IMR-90 (cell line): ENCODE data around the gene SGK1. TPM values are rescaled to one million over a fixed set of nuclear protein-coding genes. Genes with fewer than 3 reads are reported as not detected.

Source experiments
- ATAC-seq: fragments of 200-7000 bp; cut with Tn5 transposase; 2 replicates; pipeline ENCODE4 v1.9.1; 2020; ENCODE audit warnings: low read depth, mild to moderate bottlenecking, moderate library complexity
- BruUV-seq: library from RNA; stranded (reverse); fragments of 400-500 nt; replicated peaks from 2 replicates; lab custom pipeline; 2021; lab: Mats Ljungman, UMichigan
- CTCF ChIA-PET: fragments of 300-600 bp; formaldehyde crosslinking; extraction: SDS; loops from one replicate; lab custom pipeline; 2021; ENCODE audit warnings: antibody characterized with exemption; lab: Yijun Ruan, JAX
- POLR2A ChIA-PET: fragments of 300-600 bp; sonication (Branson Sonifier 250); formaldehyde crosslinking; loops from one replicate; lab custom pipeline; 2022; ENCODE audit warnings: antibody characterized with exemption; ENCODE audit not compliant: unreplicated experiment; lab: Charles Lee
- DNase-seq: peaks from one replicate; pipeline ENCODE4 v3.0.0; 2013
- H2AFZ ChIP-seq: replicated peaks from 2 replicates; pipeline ENCODE3; 2013; ENCODE audit warnings: low read length, mild to moderate bottlenecking; ENCODE audit not compliant: poor library complexity
- H2AK5ac ChIP-seq: 2 replicates; pipeline ENCODE4 v1.6.1; 2013; ENCODE audit warnings: low read depth, low read length, inconsistent platforms
- H2AK9ac ChIP-seq: replicated peaks from 2 replicates; pipeline ENCODE3; 2013; ENCODE audit warnings: mild to moderate bottlenecking, low read depth, low read length, moderate library complexity; ENCODE audit not compliant: poor library complexity
- H2BK120ac ChIP-seq: 2 replicates; pipeline ENCODE4 v1.6.1; 2013; ENCODE audit warnings: low read depth, low read length, inconsistent platforms
- H2BK15ac ChIP-seq: 3 replicates; pipeline ENCODE4 v1.6.1; 2013; ENCODE audit warnings: low read depth, low read length, inconsistent platforms
- H2BK20ac ChIP-seq: 2 replicates; pipeline ENCODE4 v1.6.1; 2013; ENCODE audit warnings: low read depth, mild to moderate bottlenecking, inconsistent platforms, low read length, moderate library complexity
- H2BK5ac ChIP-seq: 2 replicates; pipeline ENCODE4 v1.6.1; 2013; ENCODE audit warnings: mild to moderate bottlenecking, low read depth, low read length, inconsistent platforms; ENCODE audit not compliant: poor library complexity, severe bottlenecking
- H3K14ac ChIP-seq: replicated peaks from 2 replicates; pipeline ENCODE4 v1.6.1; 2013; ENCODE audit warnings: low read depth, low read length, inconsistent platforms
- H3K18ac ChIP-seq: 2 replicates; pipeline ENCODE4 v1.6.1; 2013; ENCODE audit warnings: low read depth, low read length, control low read depth
- H3K23ac ChIP-seq: 2 replicates; pipeline ENCODE4 v1.6.1; 2013; ENCODE audit warnings: low read depth, low read length, inconsistent platforms
- H3K27ac ChIP-seq: 2 replicates; pipeline ENCODE4 v1.5.1; 2013; ENCODE audit warnings: mild to moderate bottlenecking, control low read depth, low read length; ENCODE audit not compliant: insufficient read depth
- H3K27me3 ChIP-seq: 2 replicates; pipeline ENCODE4 v1.6.1; 2013; ENCODE audit warnings: low read length; ENCODE audit not compliant: control insufficient read depth, insufficient read depth
- H3K36me3 ChIP-seq: 2 replicates; pipeline ENCODE4 v1.6.1; 2013; ENCODE audit warnings: low read length, mixed read lengths; ENCODE audit not compliant: control insufficient read depth, insufficient read depth
- H3K4ac ChIP-seq: 2 replicates; pipeline ENCODE4 v1.6.1; 2013; ENCODE audit warnings: low read depth, low read length, inconsistent platforms
- H3K4me1 ChIP-seq: 2 replicates; pipeline ENCODE4 v1.6.1; 2013; ENCODE audit warnings: low read length, mixed read lengths; ENCODE audit not compliant: control insufficient read depth, insufficient read depth
- H3K4me2 ChIP-seq: 2 replicates; pipeline ENCODE4 v1.6.1; 2013; ENCODE audit warnings: low read depth, mild to moderate bottlenecking, control low read depth, low read length, moderate library complexity
- H3K4me3 ChIP-seq: 2 replicates; pipeline ENCODE4 v1.5.1; 2013; ENCODE audit warnings: low read depth, mild to moderate bottlenecking, control low read depth, low read length, moderate library complexity; ENCODE audit not compliant: insufficient read depth
- H3K56ac ChIP-seq: 2 replicates; pipeline ENCODE4 v1.6.1; 2013; ENCODE audit warnings: low read length, inconsistent platforms; ENCODE audit not compliant: insufficient read depth; ENCODE audit errors: extremely low read depth
- H3K79me1 ChIP-seq, 2 experiments: 2 replicates each; pipeline ENCODE4 v1.6.1; 2013; ENCODE audit warnings: low read length in 2 of 2, inconsistent platforms in 1 of 2, low read depth in 1 of 2
- H3K9ac ChIP-seq: 2 replicates; pipeline ENCODE4 v1.6.1; 2013; ENCODE audit warnings: low read depth, low read length, control low read depth
- H3K9me1 ChIP-seq: 2 replicates; pipeline ENCODE4 v1.6.1; 2013; ENCODE audit warnings: low read length, inconsistent platforms; ENCODE audit not compliant: insufficient read depth
- H3K9me3 ChIP-seq: 2 replicates; pipeline ENCODE4 v1.6.1; 2013; ENCODE audit warnings: low read length; ENCODE audit not compliant: control insufficient read depth, insufficient read depth
- H4K20me1 ChIP-seq: 2 replicates; pipeline ENCODE4 v1.6.1; 2013; ENCODE audit warnings: low read length, inconsistent platforms; ENCODE audit not compliant: insufficient read depth
- H4K5ac ChIP-seq: 2 replicates; pipeline ENCODE4 v1.6.1; 2013; ENCODE audit warnings: mild to moderate bottlenecking, low read depth, low read length, control low read depth
- H4K8ac ChIP-seq, 2 experiments: 2 replicates each; pipeline ENCODE4 v1.6.1; 2013; ENCODE audit warnings: low read depth in 2 of 2, low read length in 2 of 2, control low read depth in 1 of 2, inconsistent platforms in 1 of 2
- H4K91ac ChIP-seq: 2 replicates; pipeline ENCODE4 v1.6.1; 2013; ENCODE audit warnings: low read depth, low read length, inconsistent platforms; ENCODE audit not compliant: insufficient read depth
- BHLHE40 ChIP-seq: fragments of 150-350 bp; IDR thresholded peaks from 2 replicates; pipeline ENCODE4 v1.6.1; 2016; ENCODE audit warnings: mild to moderate bottlenecking, low read depth, low read length
- CEBPB ChIP-seq: IDR thresholded peaks from 2 replicates; pipeline ENCODE4 v1.6.1; 2012; ENCODE audit warnings: low read depth, low read length, improper control_type of control experiment
- CHD1 ChIP-seq: IDR thresholded peaks from 2 replicates; pipeline ENCODE4 v1.6.1; 2012; ENCODE audit warnings: low read depth, low read length, improper control_type of control experiment
- FOS ChIP-seq: fragments of 150-350 bp; IDR thresholded peaks from 2 replicates; pipeline ENCODE4 v1.6.1; 2016; ENCODE audit warnings: low read depth, low read length
- MAFK ChIP-seq: IDR thresholded peaks from 2 replicates; pipeline ENCODE4 v1.6.1; 2012; ENCODE audit warnings: low read depth, low read length, improper control_type of control experiment
- MAZ ChIP-seq: IDR thresholded peaks from 2 replicates; pipeline ENCODE4 v1.6.1; 2012; ENCODE audit warnings: low read depth, mild to moderate bottlenecking, low read length, improper control_type of control experiment, moderate library complexity, borderline replicate concordance
- MXI1 ChIP-seq: IDR thresholded peaks from 2 replicates; pipeline ENCODE4 v1.6.1; 2012; ENCODE audit warnings: low read depth, mild to moderate bottlenecking, low read length, moderate library complexity, borderline replicate concordance
- NFE2L2 ChIP-seq: fragments of 150-350 bp; IDR thresholded peaks from 2 replicates; pipeline ENCODE4 v1.6.1; 2016; ENCODE audit warnings: low read depth, mild to moderate bottlenecking, low read length
- POLR2A ChIP-seq: IDR thresholded peaks from 2 replicates; pipeline ENCODE4 v1.6.1; 2012; ENCODE audit warnings: mild to moderate bottlenecking, low read depth, low read length
- RAD21 ChIP-seq: IDR thresholded peaks from 2 replicates; pipeline ENCODE4 v1.6.1; 2012; ENCODE audit warnings: low read length, improper control_type of control experiment
- RCOR1 ChIP-seq: IDR thresholded peaks from 2 replicates; pipeline ENCODE4 v1.6.1; 2012; ENCODE audit warnings: mild to moderate bottlenecking, low read length, improper control_type of control experiment; ENCODE audit not compliant: insufficient replicate concordance
- RFX5 ChIP-seq: IDR thresholded peaks from 2 replicates; pipeline ENCODE4 v1.8.0; 2012; ENCODE audit warnings: low read depth, mild to moderate bottlenecking, low read length, moderate library complexity
- SMC3 ChIP-seq: fragments of 150-350 bp; IDR thresholded peaks from 2 replicates; pipeline ENCODE4 v1.6.1; 2016; ENCODE audit warnings: low read depth, mild to moderate bottlenecking, antibody characterized with exemption, low read length, moderate library complexity
- WGBS, 2 experiments: methylation state at CpG; one replicate each; pipeline versions ENCODE4 v1.1.5 to v1.1.7; 2013; ENCODE audit warnings: missing lambda C conversion rate in 2 of 2; ENCODE audit not compliant: insufficient read length in 1 of 2; ENCODE audit errors: extremely low coverage in 2 of 2; 5-methylcytosine and 5-hydroxymethylcytosine counted together
- dilution Hi-C: fragments of 300-500 bp; cut with HindIII; formaldehyde crosslinking; loops from one replicate; pipeline ENCODE4 v1.14.3; 2018; ENCODE audit warnings: low sequenced_read_pairs; ENCODE audit not compliant: unreplicated experiment
- in situ Hi-C: fragments of 300-500 bp; cut with MboI; formaldehyde crosslinking; loops from 3 replicates; pipeline ENCODE4 v1.14.3; 2019; ENCODE audit warnings: low sequenced_read_pairs, inconsistent platforms, mixed read lengths
- intact Hi-C: fragments of 100-400 bp; cut with micrococcal nuclease; formaldehyde crosslinking; loops from 2 replicates; pipeline ENCODE4 v1.10.0; 2022
- polyA plus RNA-seq, 3 experiments: library from polyadenylated mRNA; depleted of rRNA; stranded (reverse); fragments of >200 nt; gene quantifications; 2 replicates each; pipeline ENCODE4 v1.2.3, GENCODE V29; 2012; ENCODE audit warnings: low replicate concordance in 1 of 3
- total RNA-seq: library from RNA; depleted of rRNA; stranded (reverse); fragments of >200 nt; gene quantifications from 2 replicates; pipeline ENCODE4 v1.2.3, GENCODE V29; 2012
- TF ChIP-seq, protein P1 (sequence below): fragments of 150-350 bp; IDR thresholded peaks from 2 replicates; pipeline ENCODE4 v1.6.1; 2016; ENCODE audit warnings: low read depth, mild to moderate bottlenecking, low read length, moderate library complexity, borderline replicate concordance
- TF ChIP-seq, protein P2 (sequence below): fragments of 150-350 bp; IDR thresholded peaks from 2 replicates; pipeline ENCODE4 v1.6.1; 2017; ENCODE audit warnings: mild to moderate bottlenecking, antibody characterized with exemption, low read length, low read depth
- TF ChIP-seq, protein P3 (sequence below): conservative IDR thresholded peaks from 2 replicates; pipeline ENCODE4 v1.5.1; 2012; ENCODE audit warnings: mild to moderate bottlenecking, low read depth, low read length, improper control_type of control experiment

The SGK1 gene
- total and polyA plus RNA-seq, 2 of the 4 experiments (the other 2 are of a cell fraction): 121 to 255 TPM

DNA sequence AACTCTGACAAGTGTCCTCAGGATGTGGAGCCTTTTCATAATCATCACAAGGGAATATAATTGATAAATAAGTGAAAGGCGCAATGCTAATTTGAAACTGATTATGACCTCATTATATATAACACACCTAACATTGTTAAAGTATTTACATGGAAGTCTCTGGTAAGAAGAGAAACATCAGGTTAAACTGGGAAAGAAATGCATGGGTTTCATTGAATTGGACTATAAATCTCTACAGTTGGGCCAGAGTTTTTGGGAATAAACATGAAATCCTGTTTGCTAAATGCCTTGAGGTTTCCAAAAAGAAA lies 1.0 kb upstream of the SGK1 start:
- H3K4me1 ChIP-seq: no peaks in the 10 kb centered on the region
- no peak overlapping the region for H3K4ac ChIP-seq
- no peak overlapping the region for H4K5ac ChIP-seq
- DNase-seq (no peak), ATAC-seq (no peak)
- no peak overlapping the region for H4K91ac ChIP-seq
- TF ChIP-seq RAD21 (no peak), BHLHE40 (no peak), SMC3 (no peak), MAFK (no peak), MXI1 (no peak), RFX5 (no peak), RCOR1 (no peak), NFE2L2 (no peak), MAZ (no peak), FOS (no peak), CHD1 (no peak), POLR2A (no peak), CEBPB (no peak)
- TF ChIP-seq, protein P1, sequence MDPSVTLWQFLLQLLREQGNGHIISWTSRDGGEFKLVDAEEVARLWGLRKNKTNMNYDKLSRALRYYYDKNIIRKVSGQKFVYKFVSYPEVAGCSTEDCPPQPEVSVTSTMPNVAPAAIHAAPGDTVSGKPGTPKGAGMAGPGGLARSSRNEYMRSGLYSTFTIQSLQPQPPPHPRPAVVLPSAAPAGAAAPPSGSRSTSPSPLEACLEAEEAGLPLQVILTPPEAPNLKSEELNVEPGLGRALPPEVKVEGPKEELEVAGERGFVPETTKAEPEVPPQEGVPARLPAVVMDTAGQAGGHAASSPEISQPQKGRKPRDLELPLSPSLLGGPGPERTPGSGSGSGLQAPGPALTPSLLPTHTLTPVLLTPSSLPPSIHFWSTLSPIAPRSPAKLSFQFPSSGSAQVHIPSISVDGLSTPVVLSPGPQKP: no peak
- TF ChIP-seq, protein P2, sequence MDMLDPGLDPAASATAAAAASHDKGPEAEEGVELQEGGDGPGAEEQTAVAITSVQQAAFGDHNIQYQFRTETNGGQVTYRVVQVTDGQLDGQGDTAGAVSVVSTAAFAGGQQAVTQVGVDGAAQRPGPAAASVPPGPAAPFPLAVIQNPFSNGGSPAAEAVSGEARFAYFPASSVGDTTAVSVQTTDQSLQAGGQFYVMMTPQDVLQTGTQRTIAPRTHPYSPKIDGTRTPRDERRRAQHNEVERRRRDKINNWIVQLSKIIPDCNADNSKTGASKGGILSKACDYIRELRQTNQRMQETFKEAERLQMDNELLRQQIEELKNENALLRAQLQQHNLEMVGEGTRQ: no peak
- TF ChIP-seq, protein P3, sequence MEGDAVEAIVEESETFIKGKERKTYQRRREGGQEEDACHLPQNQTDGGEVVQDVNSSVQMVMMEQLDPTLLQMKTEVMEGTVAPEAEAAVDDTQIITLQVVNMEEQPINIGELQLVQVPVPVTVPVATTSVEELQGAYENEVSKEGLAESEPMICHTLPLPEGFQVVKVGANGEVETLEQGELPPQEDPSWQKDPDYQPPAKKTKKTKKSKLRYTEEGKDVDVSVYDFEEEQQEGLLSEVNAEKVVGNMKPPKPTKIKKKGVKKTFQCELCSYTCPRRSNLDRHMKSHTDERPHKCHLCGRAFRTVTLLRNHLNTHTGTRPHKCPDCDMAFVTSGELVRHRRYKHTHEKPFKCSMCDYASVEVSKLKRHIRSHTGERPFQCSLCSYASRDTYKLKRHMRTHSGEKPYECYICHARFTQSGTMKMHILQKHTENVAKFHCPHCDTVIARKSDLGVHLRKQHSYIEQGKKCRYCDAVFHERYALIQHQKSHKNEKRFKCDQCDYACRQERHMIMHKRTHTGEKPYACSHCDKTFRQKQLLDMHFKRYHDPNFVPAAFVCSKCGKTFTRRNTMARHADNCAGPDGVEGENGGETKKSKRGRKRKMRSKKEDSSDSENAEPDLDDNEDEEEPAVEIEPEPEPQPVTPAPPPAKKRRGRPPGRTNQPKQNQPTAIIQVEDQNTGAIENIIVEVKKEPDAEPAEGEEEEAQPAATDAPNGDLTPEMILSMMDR: no peak
- H2AK5ac ChIP-seq: no peak overlapping the region
- H3K18ac ChIP-seq: no peak overlapping the region
- ChIA-PET POLR2A (no interaction called here), CTCF (interaction anchor here (1.1 kb wide), 1 partner anchor 120 kb away, joined by 4 read pairs; no protein-coding TSS in a partner anchor)
- H3K9me1 ChIP-seq: no peaks in the 10 kb centered on the region
- no peak overlapping the region for H3K27ac ChIP-seq
- H2BK120ac ChIP-seq: no peak overlapping the region
- no peak overlapping the region for H2AK9ac ChIP-seq
- dilution Hi-C loops: no loop called here
- H4K8ac ChIP-seq: no peak overlapping the region
- intact Hi-C loops: loop anchor here (5.0 kb wide), 1 partner anchor 323 kb away; no protein-coding TSS in a partner anchor
- no peak overlapping the region for H3K4me3 ChIP-seq
- WGBS, 2 experiments: no CpG with 5 or more reads among the region's 1 CpG
- no peak overlapping the region for H3K56ac ChIP-seq
- no peak overlapping the region for H3K23ac ChIP-seq
- H2AFZ ChIP-seq: no peak overlapping the region
- H3K4me2 ChIP-seq: no peak overlapping the region
- H2BK20ac ChIP-seq: no peak overlapping the region
- no TSS peak for BruUV-seq
- H3K27me3 ChIP-seq: no peaks in the 10 kb centered on the region
- in situ Hi-C loops: no loop called here
- no peak overlapping the region for H3K9ac ChIP-seq
- H2BK5ac ChIP-seq: no peak overlapping the region
- no peaks in the 10 kb centered on the region for H3K9me3 ChIP-seq
- no peak overlapping the region for H2BK15ac ChIP-seq
- H4K20me1 ChIP-seq: no peaks in the 10 kb centered on the region
- no peak overlapping the region for H3K14ac ChIP-seq
- H3K36me3 ChIP-seq: no peaks in the 10 kb centered on the region
- H3K79me1 ChIP-seq: no peaks in the 10 kb centered on the region
